WERI-Rb-1 (cell line): ENCODE results near the gene PIK3R3.

ENCODE experiments used
- DNase-seq: peaks from one replicate; pipeline ENCODE4 v3.0.0-alpha.2; 2020
- H3K27ac ChIP-seq: fragments of 250-450 bp; sonication (Bioruptor Pico); 2 replicates; pipeline ENCODE4 v1.5.1; 2020; ENCODE audit warnings: mild to moderate bottlenecking, moderate library complexity
- H3K27me3 ChIP-seq: fragments of 250-450 bp; sonication (Bioruptor Pico); 2 replicates; pipeline ENCODE4 v1.5.1; 2021; ENCODE audit warnings: mild to moderate bottlenecking, low read depth, moderate library complexity; ENCODE audit not compliant: insufficient read depth, severe bottlenecking
- H3K36me3 ChIP-seq: fragments of 250-450 bp; sonication (Bioruptor Pico); 2 replicates; pipeline ENCODE4 v1.5.1; 2020; ENCODE audit warnings: mild to moderate bottlenecking, moderate library complexity
- H3K4me3 ChIP-seq: 2 replicates; pipeline ENCODE4 v1.5.1; 2011; ENCODE audit warnings: low read depth, mild to moderate bottlenecking, control low read depth, low read length
- H3K9me3 ChIP-seq: fragments of 250-450 bp; sonication (Bioruptor Pico); 2 replicates; pipeline ENCODE4 v1.5.1; 2021; ENCODE audit warnings: mild to moderate bottlenecking, moderate library complexity; ENCODE audit not compliant: severe bottlenecking
- CTCF ChIP-seq: IDR thresholded peaks from 2 replicates; pipeline ENCODE4 v1.5.1; 2011; ENCODE audit warnings: low read depth, mild to moderate bottlenecking, control low read depth, inconsistent platforms, low read length

Gene PIK3R3

GRCh38 chr1:46130121-46130520, 2.3 kb downstream of the PIK3R3 start:
- Histone ChIP-seq H3K4me3 (peak overlapping the region; percentile 78), H3K9me3 (no peaks in the 10 kb centered on the region), H3K36me3 (peaks cover 7% of the 10 kb centered on the region; the same call in 1 of the 2 replicates), H3K27ac (peak overlapping the region; percentile 33), H3K27me3 (no peaks in the 10 kb centered on the region)
- DNase-seq, result no peak
- no peak for TF ChIP-seq CTCF

- no peaks in the 10 kb centered on the region for H3K9me3 ChIP-seq
- TF ChIP-seq CTCF, result no peak
- H3K27me3 ChIP-seq, result no peaks in the 10 kb centered on the region
- DNase-seq, result no peak
- H3K4me3 ChIP-seq, result no peak overlapping the region
- H3K36me3 ChIP-seq, result peaks cover 7% of the 10 kb centered on the region; the same call in 1 of the 2 replicates
- no peak overlapping the region for H3K27ac ChIP-seq
These were observed 4.1 kb downstream of the PIK3R3 start for GRCh38 chr1:46128344-46128743.

- DNase-seq, result no peak
- H3K27me3 ChIP-seq, result no peaks in the 10 kb centered on the region
- no peak for TF ChIP-seq CTCF
- H3K27ac ChIP-seq, result no peak overlapping the region
- no peaks in the 10 kb centered on the region for H3K9me3 ChIP-seq
- no peak overlapping the region for H3K4me3 ChIP-seq
- H3K36me3 ChIP-seq, result peaks cover 5% of the 10 kb centered on the region
These were observed 13.6 kb downstream of the PIK3R3 start for GRCh38 chr1:46118856-46119255.

GRCh38 chr1:46117810-46118494, 14.5 kb downstream of the PIK3R3 start:
- Histone ChIP-seq H3K27ac (no peak overlapping the region), H3K4me3 (no peak overlapping the region), H3K36me3 (peaks cover 5% of the 10 kb centered on the region), H3K27me3 (no peaks in the 10 kb centered on the region), H3K9me3 (no peaks in the 10 kb centered on the region)
- no peak for TF ChIP-seq CTCF
- DNase-seq, result no peak

GRCh38 chr1:46114925-46115603, 17.4 kb downstream of the PIK3R3 start:
- no peak for DNase-seq
- Histone ChIP-seq H3K27ac (no peak overlapping the region), H3K36me3 (0 out of 2 replicates have a peak, but pooled peaks cover 2% of the 10 kb centered on the region), H3K27me3 (no peaks in the 10 kb centered on the region), H3K4me3 (no peak overlapping the region), H3K9me3 (no peaks in the 10 kb centered on the region)
- TF ChIP-seq CTCF, result no peak
